Sigmoid colon (tissue), 7 donors: Measurements from ENCODE around the gene CCL7. TPM values are rescaled to one million over a fixed set of nuclear protein-coding genes. Genes with fewer than 3 reads are reported as not detected.

Source experiments
- DNase-seq: peaks from one replicate; pipeline ENCODE4 v3.0.0-alpha.2; 2019
- H3K27ac ChIP-seq, 4 donors: fragments of 200-600 bp; sonication (generic); one replicate each; pipeline ENCODE4 v1.5.1; 2016 to 2019; ENCODE audit warnings: mild to moderate bottlenecking in 1 of 4
- H3K27me3 ChIP-seq, 3 donors: fragments of 200-600 bp; sonication (generic); one replicate each; pipeline ENCODE4 v1.5.1; 2019; ENCODE audit warnings: mild to moderate bottlenecking in 1 of 3
- H3K36me3 ChIP-seq, 4 donors: fragments of 200-600 bp; sonication (generic); one replicate each; pipeline ENCODE4 v1.5.1; 2016 to 2019
- H3K4me1 ChIP-seq, 4 donors: fragments of 200-600 bp; sonication (generic); one replicate each; pipeline ENCODE4 v1.5.1; 2017 to 2019
- H3K4me3 ChIP-seq, 4 donors: fragments of 200-600 bp; sonication (generic); one replicate each; pipeline ENCODE4 v1.5.1; 2017 to 2019; ENCODE audit warnings: mild to moderate bottlenecking in 2 of 4, moderate library complexity in 1 of 4
- H3K9me3 ChIP-seq, 4 donors: fragments of 200-600 bp in 3 of 4; sonication (generic) in 3 of 4; one replicate each; pipeline versions ENCODE4 v1.5.1 to v1.6.1; 2013 to 2019
- CTCF ChIP-seq, 4 experiments: fragments of 450-650 bp in 3 of 4; fragments of 200-600 bp in 1 of 4; IDR thresholded peaks; one replicate each; pipeline ENCODE4 v1.5.1; 2016 to 2019; ENCODE audit warnings: antibody characterized with exemption in 4 of 4, mild to moderate bottlenecking in 3 of 4, moderate library complexity in 2 of 4
- EP300 ChIP-seq, 4 donors: sonication (generic); formaldehyde crosslinking; IDR thresholded peaks; one replicate each; pipeline ENCODE4 v1.6.1; 2017; ENCODE audit warnings: antibody characterized with exemption in 4 of 4
- POLR2A ChIP-seq, 2 donors: fragments of 450-650 bp; IDR thresholded peaks; one replicate each; pipeline ENCODE4 v1.6.1; 2016; ENCODE audit warnings: antibody characterized with exemption in 2 of 2, mild to moderate bottlenecking in 2 of 2, moderate library complexity in 2 of 2
- POLR2AphosphoS5 ChIP-seq, 4 donors: sonication (generic); formaldehyde crosslinking; IDR thresholded peaks; one replicate each; pipeline ENCODE4 v1.6.1; 2017; ENCODE audit warnings: antibody characterized with exemption in 4 of 4
- WGBS, 2 donors: extraction: QIAGEN DNeasy Blood & Tissue Kit; methylation state at CpG; one replicate each; pipeline ENCODE4 v1.1.7; 2013; 5-methylcytosine and 5-hydroxymethylcytosine counted together
- intact Hi-C: fragments of 100-400 bp; cut with DNase I; formaldehyde crosslinking; loops from one replicate; pipeline ENCODE4 v1.15.1; 2023
- polyA plus RNA-seq, 3 donors: library from polyadenylated mRNA; stranded (reverse); fragments of 200-250 nt; gene quantifications; one replicate each; pipeline ENCODE4 v1.2.3, GENCODE V29; 2013
- total RNA-seq, 4 donors: library from RNA; depleted of rRNA; stranded (reverse); fragments of >200 nt; gene quantifications; one replicate each; pipeline ENCODE4 v1.1.0, GENCODE V29; 2016
- donor health status: healthy with polysubstance abuse.
- donor health status: Bipolar disorder and iron deficiency.
- donor health status: healthy.

The CCL7 gene
- total and polyA plus RNA-seq, 7 donors: 0.13 TPM; not detected in 6

- WGBS, 2 donors: 86 to 91% methylated on average over 6 of the region's 6 CpGs
- DNase-seq: no peak
- Histone ChIP-seq H3K36me3 (no peaks in the 10 kb centered on the region), H3K4me1 (no peaks in the 10 kb centered on the region), H3K4me3 (no peak overlapping the region), H3K27me3 (no peaks in the 10 kb centered on the region), H3K9me3 (no peaks in the 10 kb centered on the region), H3K27ac (no peak overlapping the region)
- TF ChIP-seq POLR2A (IDR thresholded peaks at IDR 0.05) (no peak), POLR2AphosphoS5 (IDR thresholded peaks at IDR 0.05) (no peak), CTCF (IDR thresholded peaks at IDR 0.05) (no peak), EP300 (IDR thresholded peaks at IDR 0.05) (no peak)
- intact Hi-C loops: no loop called here
These were observed 21.8 kb downstream of the CCL7 start for GRCh38 chr17:34291721-34292348.

- Histone ChIP-seq H3K4me1 (peaks cover 0 to 29% (median 25%) of the 10 kb centered on the region in 4 donors), H3K36me3 (no peaks in the 10 kb centered on the region), H3K27ac (peak overlapping the region in 1 of 4 donors; percentile 61), H3K27me3 (no peaks in the 10 kb centered on the region), H3K4me3 (no peak overlapping the region), H3K9me3 (no peaks in the 10 kb centered on the region)
- DNase-seq: no peak
- no peak for TF ChIP-seq POLR2A (IDR thresholded peaks at IDR 0.05)
- no peak for TF ChIP-seq POLR2AphosphoS5 (IDR thresholded peaks at IDR 0.05)
- no peak for TF ChIP-seq EP300 (IDR thresholded peaks at IDR 0.05)
- intact Hi-C loops: no loop called here
- WGBS, 2 donors: 91 to 95% methylated on average over 2 of the region's 2 CpGs
These were observed 29.0 kb downstream of the CCL7 start for GRCh38 chr17:34299027-34299426.

GRCh38 chr17:34299956-34300577 lies 30.0 kb downstream of the CCL7 start:
- Histone ChIP-seq H3K4me3 (no peak overlapping the region), H3K36me3 (no peaks in the 10 kb centered on the region), H3K27ac (peak overlapping the region in 3 of 4 donors; percentile 11 to 61 (median 29)), H3K9me3 (no peaks in the 10 kb centered on the region), H3K27me3 (no peaks in the 10 kb centered on the region), H3K4me1 (peaks cover 0 to 29% (median 25%) of the 10 kb centered on the region in 4 donors)
- intact Hi-C loops: loop anchor here (5.0 kb wide), 1 partner anchor 48 kb away; no protein-coding TSS in a partner anchor
- 77 to 79% methylated on average over 3 of the region's 3 CpGs for WGBS, 2 donors
- no peak for DNase-seq
- no peak for TF ChIP-seq POLR2AphosphoS5 (IDR thresholded peaks at IDR 0.05)
- no peak for TF ChIP-seq POLR2A (IDR thresholded peaks at IDR 0.05)
- no peak for TF ChIP-seq EP300 (IDR thresholded peaks at IDR 0.05)
- TF ChIP-seq CTCF (IDR thresholded peaks at IDR 0.05): no peak

- Histone ChIP-seq H3K27me3 (no peaks in the 10 kb centered on the region), H3K36me3 (no peaks in the 10 kb centered on the region), H3K27ac (peak overlapping the region; percentile 9 to 61 (median 28)), H3K4me1 (peaks cover 0 to 31% (median 25%) of the 10 kb centered on the region in 4 donors), H3K4me3 (no peak overlapping the region), H3K9me3 (no peaks in the 10 kb centered on the region)
- TF ChIP-seq POLR2A (IDR thresholded peaks at IDR 0.05) (no peak), EP300 (IDR thresholded peaks at IDR 0.05) (no peak), CTCF (IDR thresholded peaks at IDR 0.05) (no peak), POLR2AphosphoS5 (IDR thresholded peaks at IDR 0.05) (peak in 2 of 4 donors; percentile 5 to 30)
- 76 to 81% methylated on average over 3 of the region's 3 CpGs for WGBS, 2 donors
- peak; percentile 69 for DNase-seq
- intact Hi-C loops: loop anchor here (5.0 kb wide), 1 partner anchor 49 kb away; no protein-coding TSS in a partner anchor
These were observed 30.8 kb downstream of the CCL7 start for GRCh38 chr17:34300652-34301370.

- H3K4me1 ChIP-seq: peaks cover 0 to 42% (median 35%) of the 10 kb centered on the region in 4 donors
- no peaks in the 10 kb centered on the region for H3K27me3 ChIP-seq
- 72 to 94% methylated on average over 2 of the region's 2 CpGs for WGBS, 2 donors
- H3K36me3 ChIP-seq: no peaks in the 10 kb centered on the region
- no peaks in the 10 kb centered on the region for H3K9me3 ChIP-seq
- H3K27ac ChIP-seq: peak overlapping the region in 1 of 4 donors; percentile 45
- H3K4me3 ChIP-seq: no peak overlapping the region
- DNase-seq: no peak
- TF ChIP-seq POLR2AphosphoS5 (IDR thresholded peaks at IDR 0.05) (no peak), EP300 (IDR thresholded peaks at IDR 0.05) (no peak), POLR2A (IDR thresholded peaks at IDR 0.05) (no peak), CTCF (IDR thresholded peaks at IDR 0.05) (no peak)
- intact Hi-C loops: loop anchor here (5.0 kb wide), 1 partner anchor 50 kb away; no protein-coding TSS in a partner anchor
These were observed 32.0 kb downstream of the CCL7 start for GRCh38 chr17:34301986-34302385.
